HG03558 (cell line): ENCODE results near the gene WDR41.
"Not testable (repeated sequence)": the region's sequence is repeated elsewhere in the genome, so short reads cannot be mapped to it uniquely, and the experiment has no call there.

Source experiments
- ATAC-seq: cut with Tn5 transposase; IDR thresholded peaks from one replicate; pipeline ENCODE4 v1.9.1; 2021; ENCODE audit warnings: moderate number of reproducible peaks; ENCODE audit not compliant: unreplicated experiment; ENCODE audit errors: extremely low read depth

Gene WDR41

GRCh38 chr5:77413049-77413448, 79.1 kb downstream of the WDR41 start:
- no peak for ATAC-seq

DNA sequence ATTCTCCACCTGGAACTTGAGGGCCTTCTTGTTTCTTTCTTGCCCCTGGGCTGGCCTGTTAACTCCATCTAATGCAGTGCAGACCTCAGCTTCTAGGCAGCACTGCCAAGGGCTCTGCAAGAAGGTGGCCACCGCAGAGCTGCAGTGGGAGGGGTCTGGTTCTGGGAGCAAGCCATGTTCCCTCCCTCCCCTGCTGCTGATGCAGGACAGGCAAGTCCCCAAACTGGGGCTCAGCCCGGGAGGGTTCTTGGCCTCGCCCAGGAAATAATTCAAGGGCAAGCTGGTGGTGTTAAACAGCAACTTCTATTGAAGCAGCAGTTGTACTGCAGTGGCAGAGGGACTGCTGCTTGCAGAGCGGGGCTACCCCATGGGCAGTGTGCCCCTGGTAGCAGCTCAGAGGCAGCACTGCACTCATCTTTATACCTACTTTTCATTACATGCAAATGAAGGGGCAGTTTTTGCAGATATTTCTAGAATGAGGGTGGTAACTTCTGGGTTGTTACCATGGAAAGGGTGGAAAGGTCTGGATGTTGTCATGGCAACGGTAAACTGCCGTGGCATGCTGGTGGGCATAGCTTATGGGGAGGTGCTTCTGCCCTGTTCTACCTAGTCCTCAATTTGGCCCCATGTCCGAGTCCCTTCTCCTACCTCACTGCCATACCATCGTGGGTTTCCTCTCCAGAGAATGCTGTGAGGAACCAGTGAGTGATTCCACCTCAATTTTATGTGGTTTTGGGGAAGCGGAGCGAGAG, 82.1 kb downstream of the WDR41 start:
- no peak for ATAC-seq

GRCh38 chr5:77407152-77407551, 85.0 kb downstream of the WDR41 start:
- no peak for ATAC-seq

DNA sequence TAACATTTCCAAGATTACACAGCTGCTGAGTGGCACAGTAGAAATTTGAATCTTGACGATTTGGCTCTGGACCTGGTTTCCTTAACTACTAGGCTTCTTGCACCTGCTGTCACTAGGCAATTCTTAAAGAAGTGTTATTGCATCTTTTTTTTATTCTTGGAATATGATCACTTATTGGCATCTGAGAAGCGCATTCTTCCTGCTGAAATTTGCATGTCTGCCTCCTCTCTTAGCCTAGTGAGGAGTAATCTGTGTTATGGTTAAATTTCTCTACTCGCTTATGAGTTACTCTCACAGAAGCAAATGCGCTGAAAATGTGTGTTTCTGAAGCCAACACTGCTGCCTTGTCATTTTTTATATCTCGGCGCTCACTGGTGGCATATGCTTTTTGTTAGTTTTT, 89.3 kb downstream of the WDR41 start:
- no peak for ATAC-seq

- no peak for ATAC-seq
Observed at GRCh38 chr5:77400645-77401044, 91.5 kb downstream of the WDR41 start.

DNA sequence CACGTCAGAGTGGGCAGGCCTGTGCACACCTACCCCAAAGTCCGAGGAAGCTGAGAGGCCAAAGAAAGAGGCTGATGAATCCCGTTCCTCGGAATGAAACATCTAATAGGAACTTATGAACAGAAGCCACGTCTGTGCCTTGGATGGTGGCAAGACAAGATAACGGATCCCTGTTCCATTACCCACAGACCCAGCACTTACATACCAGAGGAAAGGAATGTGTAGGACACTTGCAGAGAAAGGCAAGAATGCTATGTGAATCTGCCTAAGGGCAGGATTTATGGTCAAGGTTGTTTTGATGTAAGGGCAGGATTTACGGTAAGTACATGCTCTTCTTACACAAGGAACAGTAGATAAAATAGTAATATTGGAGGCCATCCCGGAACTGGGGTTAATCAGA, 93.2 kb downstream of the WDR41 start:
- no peak for ATAC-seq

DNA sequence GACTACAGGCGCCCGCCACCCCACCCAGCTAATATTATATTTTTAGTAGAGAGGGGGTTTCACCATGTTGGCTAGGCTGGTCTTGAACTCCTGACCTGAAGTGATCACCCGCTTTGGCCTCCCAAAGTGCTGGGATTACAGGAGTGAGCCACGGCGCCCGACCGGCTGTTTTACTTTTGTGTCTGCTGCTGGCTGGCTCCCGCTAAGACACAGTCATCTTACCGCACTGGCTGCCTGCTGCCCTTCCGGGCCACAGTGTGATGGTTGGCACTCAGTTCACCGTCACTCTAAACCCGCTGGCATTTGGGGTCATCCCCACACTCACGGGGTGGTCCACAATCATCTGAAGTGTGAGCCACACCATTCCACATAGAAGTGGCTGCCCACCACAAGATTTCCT, 93.7 kb downstream of the WDR41 start:
- no peak for ATAC-seq

GRCh38 chr5:77397686-77398292, 94.3 kb downstream of the WDR41 start:
- ATAC-seq, result no peak

DNA sequence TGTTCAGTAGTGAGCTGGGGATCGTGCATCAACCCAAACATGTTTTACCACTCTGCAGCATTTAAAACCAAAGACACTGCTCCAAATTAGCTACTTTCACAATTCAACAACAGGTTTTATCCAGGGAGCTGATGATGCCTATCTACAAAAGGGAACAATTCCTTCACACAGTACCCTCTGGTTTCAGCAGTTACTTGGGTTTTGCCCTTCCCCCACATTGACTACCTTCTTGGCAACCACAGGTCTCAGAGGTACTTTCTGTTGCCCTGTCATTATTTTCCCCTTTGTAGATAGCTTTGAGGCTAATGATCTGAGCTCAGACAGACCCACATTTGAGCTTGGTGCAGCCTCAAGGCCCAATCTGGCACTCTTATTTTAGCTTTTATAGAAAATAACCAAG, 96.1 kb downstream of the WDR41 start:
- no peak for ATAC-seq

GRCh38 chr5:77394064-77394715, 97.9 kb downstream of the WDR41 start:
- no peak for ATAC-seq

DNA sequence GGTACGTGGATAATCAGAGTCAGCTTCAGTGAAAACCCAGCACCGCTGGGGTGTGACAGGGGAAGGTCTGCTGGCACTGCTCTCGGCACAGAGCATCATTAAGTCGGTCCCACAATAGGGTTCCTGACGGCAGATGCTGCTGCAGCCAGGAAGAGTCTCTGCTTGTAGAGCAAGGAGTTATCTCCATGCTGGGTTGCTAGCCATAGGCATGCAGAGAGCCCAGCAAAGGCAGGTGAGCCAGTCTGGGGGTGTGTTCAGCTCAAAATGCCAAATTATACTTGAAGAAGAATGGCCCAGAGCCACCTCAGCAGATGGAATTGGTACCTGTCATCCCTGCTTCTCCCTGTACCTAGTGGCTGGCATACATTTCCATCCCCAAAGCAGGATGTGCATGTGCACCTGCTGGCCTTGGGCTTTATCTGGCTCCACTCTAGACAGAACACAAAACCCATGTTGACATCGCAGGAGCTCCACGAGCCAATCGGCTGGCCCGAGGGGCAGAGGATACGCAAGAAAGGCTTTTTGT, 100.8 kb downstream of the WDR41 start:
- ATAC-seq, result no peak

- ATAC-seq, result no peak
Observed at GRCh38 chr5:77390795-77391194, 101.3 kb downstream of the WDR41 start.

- no peak for ATAC-seq
Observed at GRCh38 chr5:77390221-77390620, 101.9 kb downstream of the WDR41 start.

GRCh38 chr5:77389746-77390145, 102.4 kb downstream of the WDR41 start:
- ATAC-seq, result no peak

DNA sequence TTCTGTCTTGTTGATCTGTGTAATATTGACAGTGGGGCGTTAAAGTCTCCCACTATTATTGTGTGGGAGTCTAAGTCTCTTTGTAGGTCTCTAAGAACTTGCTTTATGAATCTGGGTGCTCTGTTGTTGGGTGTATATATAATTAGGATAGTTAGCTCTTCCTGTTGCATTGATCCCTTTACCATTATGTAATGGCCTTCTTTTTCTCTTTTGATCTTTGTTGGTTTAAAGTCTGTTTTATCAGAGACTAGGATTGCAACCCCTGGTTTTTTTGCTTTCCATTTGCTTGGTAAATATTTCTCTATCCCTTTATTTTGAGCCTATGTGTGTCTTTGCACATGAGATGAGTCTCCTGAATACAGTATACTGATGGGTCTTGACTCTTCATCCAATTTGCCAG, 105.8 kb downstream of the WDR41 start:
- ATAC-seq, result not testable (repeated sequence)

- not testable (repeated sequence) for ATAC-seq
Observed at GRCh38 chr5:77383336-77383735, 108.8 kb downstream of the WDR41 start.
